ENCODE data around the gene INTS3. TPM values are rescaled to one million over a fixed set of nuclear protein-coding genes. Genes with fewer than 3 reads are reported as not detected.
"Not testable (repeated sequence)": the region's sequence is repeated elsewhere in the genome, so short reads cannot be mapped to it uniquely, and the experiment has no call there.

Gene INTS3
- total RNA-seq, 1 experiment from 2014 or later, result 34.6 TPM

- no peak for DNase-seq (ENCODE audit: low read depth)
Measured at GRCh38 chr1:153752072-153752471, 24.2 kb downstream of the INTS3 start.

GRCh38 chr1:153752571-153753195, 24.8 kb downstream of the INTS3 start:
- DNase-seq (ENCODE audit: low read depth), result no peak

- no peak for DNase-seq (ENCODE audit: low read depth)
Measured at GRCh38 chr1:153754266-153754665, 26.4 kb downstream of the INTS3 start.

- no peak for DNase-seq (ENCODE audit: low read depth)
Measured at GRCh38 chr1:153760440-153760839, 32.6 kb downstream of the INTS3 start.

GRCh38 chr1:153763365-153764225, 35.7 kb downstream of the INTS3 start:
- no peak for DNase-seq (ENCODE audit: low read depth)

- no peak for DNase-seq (ENCODE audit: low read depth)
Measured at GRCh38 chr1:153764310-153764709, 36.5 kb downstream of the INTS3 start.

GRCh38 chr1:153766663-153767062, 38.8 kb downstream of the INTS3 start:
- DNase-seq (ENCODE audit: low read depth), result not testable (repeated sequence)

- no peak for DNase-seq (ENCODE audit: low read depth)
Measured at GRCh38 chr1:153767519-153767918, 39.7 kb downstream of the INTS3 start.

GRCh38 chr1:153768316-153769181, 40.7 kb downstream of the INTS3 start:
- no peak for DNase-seq (ENCODE audit: low read depth)

- no peak for DNase-seq (ENCODE audit: low read depth)
Measured at GRCh38 chr1:153769221-153769620, 41.4 kb downstream of the INTS3 start.

GRCh38 chr1:153770797-153771196, 42.9 kb downstream of the INTS3 start:
- no peak for DNase-seq (ENCODE audit: low read depth)

- no peak for DNase-seq (ENCODE audit: low read depth)
Measured at GRCh38 chr1:153771261-153771660, 43.4 kb downstream of the INTS3 start.

- peak; percentile 25 for DNase-seq (ENCODE audit: low read depth)
Measured at GRCh38 chr1:153771841-153772593, 44.2 kb downstream of the INTS3 start.

- DNase-seq (ENCODE audit: low read depth), result no peak
Measured at GRCh38 chr1:153773096-153773921, 45.5 kb downstream of the INTS3 start.

GRCh38 chr1:153774026-153774595, 46.3 kb downstream of the INTS3 start:
- no peak for DNase-seq (ENCODE audit: low read depth)

- DNase-seq (ENCODE audit: low read depth), result peak; percentile 66
Measured at GRCh38 chr1:153774780-153775457, 47.1 kb downstream of the INTS3 start, which contains the start of gene SLC27A3. SLC27A3 (plus strand) TSS chr1:153775407; CDS start chr1:153775498, 91 bp downstream.

- peak; percentile 70 for DNase-seq (ENCODE audit: low read depth)
Measured at GRCh38 chr1:153775458-153776327, 47.8 kb downstream of the INTS3 start.

GRCh38 chr1:153776352-153776751, 48.5 kb downstream of the INTS3 start:
- no peak for DNase-seq (ENCODE audit: low read depth)

Data from Daoy (cell line).